C4-2B (cell line): ENCODE results near the gene C10orf90.

Experiments used
- ZFX ChIP-seq: fragments of 450-650 bp; IDR thresholded peaks from 2 replicates; pipeline ENCODE4 v1.6.1; 2017
- TF ChIP-seq, protein P1 (sequence below): fragments of 450-650 bp; conservative IDR thresholded peaks from 2 replicates; pipeline ENCODE4 v1.5.1; 2017; ENCODE audit warnings: mild to moderate bottlenecking

DNA sequence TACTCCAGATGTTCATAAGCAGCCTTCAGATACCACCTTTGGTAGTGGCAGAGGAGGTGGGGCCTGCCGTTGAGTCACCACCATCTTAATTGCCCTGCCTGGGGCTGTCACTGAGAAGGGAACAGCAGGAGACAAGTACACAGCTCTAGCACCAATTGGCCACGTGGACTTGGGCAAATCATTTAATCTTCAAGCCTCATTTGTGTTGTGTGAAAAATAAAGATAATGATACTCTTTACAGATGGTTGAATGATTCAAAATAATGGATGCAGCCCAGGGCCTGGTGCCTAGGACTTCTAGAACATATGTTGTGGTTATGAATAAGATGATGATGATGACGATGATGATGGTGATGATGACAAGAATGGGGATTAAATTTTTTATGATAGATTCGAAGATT, 170.3 kb downstream of the C10orf90 start:
- TF ChIP-seq, protein P1, sequence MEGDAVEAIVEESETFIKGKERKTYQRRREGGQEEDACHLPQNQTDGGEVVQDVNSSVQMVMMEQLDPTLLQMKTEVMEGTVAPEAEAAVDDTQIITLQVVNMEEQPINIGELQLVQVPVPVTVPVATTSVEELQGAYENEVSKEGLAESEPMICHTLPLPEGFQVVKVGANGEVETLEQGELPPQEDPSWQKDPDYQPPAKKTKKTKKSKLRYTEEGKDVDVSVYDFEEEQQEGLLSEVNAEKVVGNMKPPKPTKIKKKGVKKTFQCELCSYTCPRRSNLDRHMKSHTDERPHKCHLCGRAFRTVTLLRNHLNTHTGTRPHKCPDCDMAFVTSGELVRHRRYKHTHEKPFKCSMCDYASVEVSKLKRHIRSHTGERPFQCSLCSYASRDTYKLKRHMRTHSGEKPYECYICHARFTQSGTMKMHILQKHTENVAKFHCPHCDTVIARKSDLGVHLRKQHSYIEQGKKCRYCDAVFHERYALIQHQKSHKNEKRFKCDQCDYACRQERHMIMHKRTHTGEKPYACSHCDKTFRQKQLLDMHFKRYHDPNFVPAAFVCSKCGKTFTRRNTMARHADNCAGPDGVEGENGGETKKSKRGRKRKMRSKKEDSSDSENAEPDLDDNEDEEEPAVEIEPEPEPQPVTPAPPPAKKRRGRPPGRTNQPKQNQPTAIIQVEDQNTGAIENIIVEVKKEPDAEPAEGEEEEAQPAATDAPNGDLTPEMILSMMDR, result no peak
- TF ChIP-seq ZFX, result no peak
